Activated naive CD4-positive, alpha-beta T cell treated with anti-CD3 and anti-CD28 coated beads, Interleukin-2, amount 50 U/mL, for 72 hours (primary cell): Measurements from ENCODE around the gene C3orf49. TPM values are rescaled to one million over a fixed set of nuclear protein-coding genes. Genes with fewer than 3 reads are reported as not detected.

ENCODE experiments used
- total RNA-seq, 2 donors: library from RNA; stranded (reverse); gene quantifications; one replicate each; pipeline ENCODE4 v1.2.3, GENCODE V29; 2022

The C3orf49 gene
- total RNA-seq, 2 donors from 2014 or later = not detected

Other genes with a start within 250 kb of the C3orf49 start
- gene SNTN, start 166.6 kb upstream of the C3orf49 start, total RNA-seq = not detected
- gene THOC7, start 44.5 kb downstream of the C3orf49 start, total RNA-seq = 10 to 100 TPM; 15.6 to 89.2 TPM
- 10 to 100 TPM; 28.6 to 54.9 TPM for gene ATXN7, start 44.6 kb downstream of the C3orf49 start, total RNA-seq
- gene SCAANT1, start 93.1 kb downstream of the C3orf49 start, total RNA-seq = not detected
- 100 to 1,000 TPM in 1 of 2 donors, 10 to 100 TPM in 1; 87.1 to 166 TPM for gene PSMD6, start 204.2 kb downstream of the C3orf49 start, total RNA-seq